HG02610 (cell line): Measurements from ENCODE around the gene TMEM176B.

ENCODE experiments used
- ATAC-seq: cut with Tn5 transposase; IDR thresholded peaks from one replicate; pipeline ENCODE4 v1.9.1; 2021; ENCODE audit warnings: mild to moderate bottlenecking, moderate library complexity; ENCODE audit not compliant: unreplicated experiment

The TMEM176B gene

GRCh38 chr7:150754951-150755350 is 45.2 kb downstream of the TMEM176B start:
- ATAC-seq = no peak

DNA sequence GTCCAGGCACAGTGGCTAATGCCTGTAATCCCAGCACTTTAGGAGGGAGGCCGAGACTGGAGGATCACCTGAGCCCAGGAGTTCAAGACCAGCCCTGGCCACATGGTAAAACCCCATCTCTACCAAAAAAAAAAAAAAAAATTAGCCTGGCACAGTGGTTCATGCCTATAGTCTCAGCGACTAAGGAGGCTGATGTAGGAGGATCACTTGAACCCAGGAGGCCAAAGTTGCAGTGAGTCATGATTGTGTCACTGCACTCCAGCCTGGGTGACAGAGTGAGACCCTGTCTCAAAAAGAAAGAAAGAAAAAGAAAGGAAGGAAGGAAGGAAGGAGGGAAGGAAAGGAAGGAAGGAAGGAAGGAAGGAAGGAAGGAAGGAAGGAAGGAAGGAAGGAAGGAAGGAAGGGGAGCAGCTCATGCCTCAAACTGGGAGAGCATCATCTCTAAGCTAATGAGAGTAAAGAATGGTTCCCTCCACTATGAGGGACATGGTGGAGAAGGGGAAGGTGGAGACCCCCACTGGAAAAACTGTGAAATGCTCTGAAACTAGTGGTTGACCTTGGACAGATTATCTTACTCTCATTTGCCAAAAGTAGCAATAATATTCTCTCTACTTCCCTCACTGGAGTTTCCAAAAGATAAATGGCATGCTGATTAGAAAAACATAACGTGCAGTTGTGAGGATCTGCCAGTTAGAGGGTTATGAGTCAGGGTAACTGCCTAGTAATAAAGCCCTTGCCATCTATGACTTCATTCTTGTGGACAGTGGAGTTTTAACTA is 46.1 kb downstream of the TMEM176B start:
- ATAC-seq = peak; percentile 66

GRCh38 chr7:150753239-150753638 is 46.9 kb downstream of the TMEM176B start:
- ATAC-seq = no peak

DNA sequence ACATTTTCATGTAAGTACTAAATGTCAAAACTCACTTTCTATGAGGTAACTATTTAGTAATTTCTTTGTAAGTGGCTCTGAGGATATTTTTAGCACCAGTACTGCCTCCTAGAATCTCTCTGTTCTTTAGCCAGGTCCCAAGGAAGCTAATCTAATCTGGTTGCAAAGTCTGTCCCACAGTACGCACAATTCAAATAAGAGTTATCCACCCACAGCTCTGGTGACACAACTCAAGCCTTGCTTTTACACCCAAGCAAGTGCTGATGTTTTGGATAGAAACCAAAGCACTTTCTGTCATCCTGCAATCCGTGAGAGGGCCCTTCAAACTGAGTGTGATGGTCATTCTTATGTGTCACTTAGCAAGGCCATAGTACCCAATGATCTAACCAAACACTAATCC is 48.5 kb downstream of the TMEM176B start:
- ATAC-seq = no peak

DNA sequence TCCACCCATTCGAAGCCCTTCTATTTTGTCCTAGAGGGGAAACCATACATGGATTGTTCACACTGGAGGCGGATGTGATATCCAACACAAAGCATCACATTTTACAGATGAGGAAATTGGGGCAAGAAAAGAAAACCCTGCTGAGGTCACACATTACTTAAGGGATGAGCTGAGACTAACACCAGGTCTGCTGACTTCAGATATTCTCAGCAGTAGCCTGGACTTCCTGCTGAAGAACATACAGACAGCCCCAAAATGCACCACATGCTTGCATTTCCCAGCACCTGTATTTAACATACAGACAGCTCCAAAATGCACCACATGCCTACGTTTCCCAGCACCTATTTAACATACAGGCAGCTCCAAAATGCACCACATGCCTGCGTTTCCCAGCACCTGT is 51.8 kb downstream of the TMEM176B start:
- ATAC-seq = no peak

- no peak for ATAC-seq
Observed at GRCh38 chr7:150746921-150747320, 53.2 kb downstream of the TMEM176B start.

- ATAC-seq = no peak
Observed at GRCh38 chr7:150745876-150746275, 54.3 kb downstream of the TMEM176B start.

DNA sequence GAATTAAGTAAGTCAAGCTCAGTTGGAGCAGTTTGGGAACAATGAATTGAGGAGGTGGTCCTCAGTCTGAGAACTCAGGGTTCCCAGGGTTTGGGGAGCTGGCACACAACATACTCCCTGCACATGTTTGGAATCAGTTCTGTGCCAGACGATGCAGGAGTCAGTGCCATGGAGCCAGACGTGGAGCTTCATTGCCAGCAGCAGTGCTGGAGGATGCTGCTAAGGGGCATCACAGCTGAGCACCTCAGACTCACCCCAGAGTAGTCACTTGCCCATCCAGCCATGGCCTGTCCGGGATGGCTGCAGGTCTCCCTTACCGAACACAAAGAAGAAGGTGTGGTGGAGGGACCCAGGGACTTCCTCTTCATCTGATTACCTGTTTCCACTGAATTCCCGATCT is 55.1 kb downstream of the TMEM176B start:
- ATAC-seq = no peak

DNA sequence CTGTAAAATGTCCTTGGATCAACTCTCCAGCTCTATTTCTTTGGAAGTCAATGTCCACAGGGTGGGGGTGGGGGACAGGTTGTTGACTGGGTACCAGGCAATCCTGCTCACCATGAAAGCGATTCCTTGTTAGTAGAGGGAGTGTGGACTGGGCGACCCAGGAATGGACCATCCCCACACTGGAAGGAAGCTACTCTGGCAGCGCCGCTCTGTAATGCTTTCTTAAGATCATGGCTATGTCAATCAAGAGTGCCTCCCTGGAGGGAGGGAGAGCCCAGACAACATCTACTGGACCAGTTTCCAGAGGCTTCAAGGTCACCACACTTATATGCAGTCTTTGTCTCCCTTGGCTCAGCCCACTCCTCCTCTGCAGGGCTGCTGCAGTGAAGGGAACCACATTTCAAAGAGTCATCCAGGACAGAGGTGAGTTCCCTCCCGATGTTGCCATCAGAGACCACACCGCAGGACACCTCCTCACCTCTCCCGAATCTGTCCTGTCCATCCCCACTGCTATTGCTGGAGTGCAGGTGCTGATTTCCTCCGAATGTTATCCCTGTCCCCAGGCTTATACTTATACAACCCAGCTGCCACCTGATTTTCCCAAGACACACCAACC is 56.0 kb downstream of the TMEM176B start:
- ATAC-seq = no peak

GRCh38 chr7:150742286-150742968 is 57.7 kb downstream of the TMEM176B start:
- no peak for ATAC-seq
